GM13976 (cell line): ENCODE results near the gene RASGRP1.

Experiments
- DNase-seq: peaks from one replicate; pipeline ENCODE4 v3.0.0; 2012; ENCODE audit warnings: low spot score
- CTCF ChIP-seq: IDR thresholded peaks from 2 replicates; pipeline ENCODE4 v1.5.1; 2012; ENCODE audit warnings: borderline replicate concordance, mild to moderate bottlenecking; ENCODE audit not compliant: insufficient read depth; ENCODE audit errors: extremely low read depth, missing control alignments, control extremely low read depth
- in situ Hi-C: fragments of 300-500 bp; cut with MboI; formaldehyde crosslinking; loops from one replicate; pipeline ENCODE4 v1.12.0; 2022; ENCODE audit warnings: low sequenced_read_pairs, mixed read lengths, inconsistent platforms; ENCODE audit not compliant: unreplicated experiment

The RASGRP1 gene

DNA sequence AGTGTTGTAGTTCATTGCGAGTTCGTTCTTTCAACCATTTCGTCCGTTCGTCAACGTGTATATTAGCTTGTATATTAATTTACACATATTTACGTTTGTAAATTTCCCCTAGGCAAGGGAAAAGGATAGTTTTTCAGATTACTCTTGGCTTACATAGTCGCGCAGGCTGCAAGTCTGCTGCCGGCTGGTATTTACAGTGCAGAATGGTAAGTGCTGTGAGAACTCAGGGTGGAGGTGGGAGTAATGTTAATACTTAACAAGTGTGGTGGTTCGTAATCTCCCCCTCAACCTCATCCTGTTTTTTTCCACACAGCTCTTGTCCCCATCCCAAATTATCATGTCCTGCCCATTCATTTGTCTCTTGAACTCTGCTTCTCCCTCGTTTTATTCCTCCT is 109.9 kb downstream of the RASGRP1 start:
- no peak for DNase-seq
- in situ Hi-C loops: no loop called here
- TF ChIP-seq CTCF: no peak

DNA sequence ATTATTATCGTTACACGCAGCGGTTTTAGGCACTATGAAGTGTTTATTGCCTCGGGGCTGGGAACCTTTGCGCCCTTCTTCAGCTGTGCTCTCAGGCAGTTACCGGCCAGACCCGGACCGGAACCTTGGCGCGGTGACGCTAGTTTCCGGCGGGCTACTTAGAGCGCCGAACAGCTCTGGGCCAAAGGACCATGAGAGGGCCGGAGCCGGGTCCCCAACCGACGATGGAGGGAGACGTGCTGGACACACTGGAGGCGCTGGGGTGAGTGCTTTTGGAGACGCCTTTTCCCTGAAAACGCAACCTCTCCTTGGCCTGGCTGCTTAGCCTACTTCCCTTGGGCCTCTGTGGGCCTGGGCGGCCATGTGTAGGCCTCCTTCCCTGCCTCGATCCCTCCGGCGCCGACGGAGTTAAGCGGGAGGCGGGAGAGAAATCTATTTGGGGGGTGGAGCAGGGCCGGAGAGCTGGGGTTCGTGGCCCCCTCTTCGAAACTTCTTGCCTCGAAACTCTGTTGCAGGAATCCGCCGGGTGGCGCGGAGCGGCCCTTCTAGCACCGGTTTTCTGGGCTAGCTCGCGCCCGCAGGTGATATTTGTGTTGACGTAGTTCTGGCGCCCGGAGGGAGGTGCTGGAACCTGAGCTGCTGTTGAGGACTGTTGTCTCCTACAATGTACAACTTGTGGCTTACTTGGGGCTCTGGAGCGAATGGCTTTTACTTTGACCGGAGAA is 110.5 kb downstream of the RASGRP1 start, which contains the start of gene FAM98B:
TSS of gene FAM98B (plus strand) at position 157 of the 725 bp plus-strand sequence. CDS start at position 192, 35 bp downstream.
- in situ Hi-C loops: no loop called here
- peak; percentile 85 for DNase-seq
- TF ChIP-seq CTCF: no peak

- no peak for DNase-seq
- in situ Hi-C loops: loop anchor here (10.0 kb wide), 1 partner anchor 254 kb away; no protein-coding TSS in a partner anchor
- no peak for TF ChIP-seq CTCF
These were observed 123.5 kb downstream of the RASGRP1 start for GRCh38 chr15:38441130-38441519.

- TF ChIP-seq CTCF: peak; percentile 95
- DNase-seq: peak; percentile 40
- in situ Hi-C loops: loop anchor here (10.0 kb wide), 1 partner anchor 254 kb away; no protein-coding TSS in a partner anchor
These were observed 124.1 kb downstream of the RASGRP1 start for GRCh38 chr15:38440353-38441129.
